ENCODE results near the gene CHAF1B.

DNA sequence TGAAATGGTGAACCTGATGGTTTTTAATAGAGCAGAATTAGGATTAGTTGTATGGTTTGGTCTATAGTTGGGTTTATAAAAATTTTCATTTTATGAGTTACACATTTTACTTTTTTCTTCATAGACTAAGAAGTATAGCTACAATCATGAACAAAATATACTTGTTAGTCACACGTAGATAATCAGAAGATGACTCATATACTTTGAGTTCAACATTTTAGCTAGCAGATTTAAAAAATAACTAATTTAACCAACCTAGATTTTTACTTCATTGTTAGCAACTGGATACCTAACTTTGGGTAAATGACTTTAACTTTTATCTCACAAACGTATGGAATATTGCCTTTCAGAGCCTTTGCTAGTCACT is 37.2 kb upstream of the CHAF1B start:
- TF ChIP-seq POLR2A (IDR thresholded peaks at IDR 0.05) = no peak
- TF ChIP-seq CTCF (IDR thresholded peaks at IDR 0.05) = no peak
- no peak for TF ChIP-seq POLR2AphosphoS5 (IDR thresholded peaks at IDR 0.05)

All from prostate gland (tissue), 2 donors.